Colonic mucosa (tissue), 4 donors: ENCODE data around the gene GRID1. TPM values are rescaled to one million over a fixed set of nuclear protein-coding genes. Genes with fewer than 3 reads are reported as not detected.

Experiments used
- DNase-seq: peaks from one replicate; pipeline ENCODE4 v3.0.0-alpha.2; 2020
- H3K27ac ChIP-seq: fragments of 200-600 bp; one replicate; pipeline ENCODE4 v1.8.0; 2021
- H3K27me3 ChIP-seq: fragments of 200-600 bp; one replicate; pipeline ENCODE4 v1.8.0; 2021
- H3K36me3 ChIP-seq: fragments of 200-600 bp; one replicate; pipeline ENCODE4 v1.8.0; 2021
- H3K4me1 ChIP-seq: fragments of 200-600 bp; one replicate; pipeline ENCODE4 v1.8.0; 2021; ENCODE audit warnings: mild to moderate bottlenecking
- H3K4me3 ChIP-seq: fragments of 200-600 bp; one replicate; pipeline ENCODE4 v1.8.0; 2021
- H3K9ac ChIP-seq, 2 donors: one replicate each; pipeline ENCODE4 v1.7.0; 2013; ENCODE audit warnings: control low read depth in 2 of 2, low read depth in 2 of 2, low read length in 2 of 2
- H3K9me3 ChIP-seq: fragments of 200-600 bp; one replicate; pipeline ENCODE4 v1.8.0; 2021
- intact Hi-C: fragments of 100-400 bp; cut with DNase I; formaldehyde crosslinking; loops from one replicate; pipeline ENCODE4 v1.14.1; 2022
- total RNA-seq, 2 donors: library from RNA; stranded (reverse); fragmentation: NEBNext Ultra II Directional in 1 of 2; extraction: Animal tissue kit (Norgen Biotek cat#: 25700) in 1 of 2; gene quantifications; one replicate each; pipeline ENCODE4 v1.2.1, GENCODE V29; 2021
- TF ChIP-seq, protein P1 (sequence below): fragments of 200-600 bp; IDR thresholded peaks from one replicate; pipeline ENCODE4 v1.8.0; 2022; ENCODE audit warnings: antibody characterized with exemption, mild to moderate bottlenecking
- donor health status: healthy.
- donor health status: DM: no; HTN: no; CAD: no.
- donor health status: DM: no; HTN: no; CAD: no.

GRID1 gene
- total RNA-seq, 2 donors from 2014 or later, result 0.30 to 0.37 TPM

DNA sequence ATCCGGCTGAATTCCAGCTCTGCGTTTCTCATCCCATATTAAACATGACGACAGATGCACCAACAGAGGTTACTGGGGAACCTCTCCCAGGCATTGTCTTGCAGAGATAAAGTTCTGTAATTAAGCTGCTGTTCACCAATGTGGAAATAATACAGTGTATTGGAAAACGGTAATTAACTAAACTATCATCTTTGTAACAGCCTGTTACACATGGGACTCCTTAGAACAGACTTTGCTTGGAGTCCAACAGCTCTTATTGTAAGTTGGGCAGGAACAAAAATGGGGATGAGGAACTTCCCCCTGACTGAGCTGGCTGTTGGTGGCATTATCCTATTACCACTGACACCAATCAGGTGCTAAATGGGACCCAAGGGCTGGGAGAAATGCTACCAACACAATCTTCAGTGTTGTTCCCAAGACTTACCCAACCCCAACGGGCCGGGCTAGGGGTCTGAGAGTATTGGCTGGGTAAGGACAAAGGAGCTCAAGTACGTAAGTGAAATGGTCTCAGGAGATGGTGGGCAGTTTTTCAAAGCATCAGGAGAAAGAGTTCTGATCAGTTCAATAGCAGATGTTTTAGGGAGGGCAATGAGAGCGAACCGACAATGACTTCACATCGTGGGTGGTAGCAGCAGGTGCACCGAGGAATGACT is 759.4 kb downstream of the GRID1 start:
- H3K4me1 ChIP-seq, result no peaks in the 10 kb centered on the region
- H3K36me3 ChIP-seq, result no peaks in the 10 kb centered on the region
- no peak overlapping the region for H3K4me3 ChIP-seq
- no peak for DNase-seq
- H3K9me3 ChIP-seq, result no peaks in the 10 kb centered on the region
- H3K27ac ChIP-seq, result no peak overlapping the region
- H3K27me3 ChIP-seq, result no peaks in the 10 kb centered on the region
- H3K9ac ChIP-seq, result no peak overlapping the region
- TF ChIP-seq, protein P1, sequence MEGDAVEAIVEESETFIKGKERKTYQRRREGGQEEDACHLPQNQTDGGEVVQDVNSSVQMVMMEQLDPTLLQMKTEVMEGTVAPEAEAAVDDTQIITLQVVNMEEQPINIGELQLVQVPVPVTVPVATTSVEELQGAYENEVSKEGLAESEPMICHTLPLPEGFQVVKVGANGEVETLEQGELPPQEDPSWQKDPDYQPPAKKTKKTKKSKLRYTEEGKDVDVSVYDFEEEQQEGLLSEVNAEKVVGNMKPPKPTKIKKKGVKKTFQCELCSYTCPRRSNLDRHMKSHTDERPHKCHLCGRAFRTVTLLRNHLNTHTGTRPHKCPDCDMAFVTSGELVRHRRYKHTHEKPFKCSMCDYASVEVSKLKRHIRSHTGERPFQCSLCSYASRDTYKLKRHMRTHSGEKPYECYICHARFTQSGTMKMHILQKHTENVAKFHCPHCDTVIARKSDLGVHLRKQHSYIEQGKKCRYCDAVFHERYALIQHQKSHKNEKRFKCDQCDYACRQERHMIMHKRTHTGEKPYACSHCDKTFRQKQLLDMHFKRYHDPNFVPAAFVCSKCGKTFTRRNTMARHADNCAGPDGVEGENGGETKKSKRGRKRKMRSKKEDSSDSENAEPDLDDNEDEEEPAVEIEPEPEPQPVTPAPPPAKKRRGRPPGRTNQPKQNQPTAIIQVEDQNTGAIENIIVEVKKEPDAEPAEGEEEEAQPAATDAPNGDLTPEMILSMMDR, result no peak
- intact Hi-C loops, result no loop called here

GRCh38 chr10:85606401-85606800 is 760.2 kb downstream of the GRID1 start:
- intact Hi-C loops, result no loop called here

DNA sequence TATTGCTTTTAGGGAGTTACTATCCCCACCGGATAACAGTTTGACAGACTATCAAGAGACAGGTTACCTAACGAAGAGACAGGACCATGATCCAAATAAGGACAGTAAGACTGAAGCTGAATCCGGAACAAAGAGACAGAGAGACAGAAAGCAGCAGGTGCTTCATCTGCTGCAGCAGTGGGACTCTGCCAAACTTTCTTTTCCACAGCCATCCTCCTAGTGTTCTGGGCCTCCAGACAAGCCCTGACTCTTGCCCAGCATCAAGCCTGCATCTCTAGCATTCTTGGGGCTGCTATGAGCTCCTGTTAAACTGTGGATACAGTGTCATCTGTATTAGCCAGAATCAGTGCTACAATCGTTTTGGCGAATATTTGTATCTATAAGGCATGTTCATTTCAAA is 761.7 kb downstream of the GRID1 start:
- intact Hi-C loops, result no loop called here
- no peaks in the 10 kb centered on the region for H3K27me3 ChIP-seq
- no peak overlapping the region for H3K9ac ChIP-seq
- DNase-seq, result no peak
- TF ChIP-seq, protein P1, result no peak
- H3K4me3 ChIP-seq, result no peak overlapping the region
- H3K36me3 ChIP-seq, result no peaks in the 10 kb centered on the region
- H3K27ac ChIP-seq, result no peak overlapping the region
- H3K9me3 ChIP-seq, result no peaks in the 10 kb centered on the region
- no peaks in the 10 kb centered on the region for H3K4me1 ChIP-seq

More at GRCh38 chr10:85606401-85606800, 760.2 kb downstream of the GRID1 start:
- H3K36me3 ChIP-seq, result no peaks in the 10 kb centered on the region
- DNase-seq, result no peak
- no peaks in the 10 kb centered on the region for H3K4me1 ChIP-seq
- H3K27ac ChIP-seq, result no peak overlapping the region
- H3K4me3 ChIP-seq, result no peak overlapping the region
- no peak overlapping the region for H3K9ac ChIP-seq
- no peaks in the 10 kb centered on the region for H3K27me3 ChIP-seq
- H3K9me3 ChIP-seq, result no peaks in the 10 kb centered on the region
- TF ChIP-seq, protein P1, result no peak

- no peaks in the 10 kb centered on the region for H3K4me1 ChIP-seq
- no peaks in the 10 kb centered on the region for H3K36me3 ChIP-seq
- DNase-seq, result peak; percentile 6
- intact Hi-C loops, result no loop called here
- no peak overlapping the region for H3K27ac ChIP-seq
- H3K4me3 ChIP-seq, result no peak overlapping the region
- no peak overlapping the region for H3K9ac ChIP-seq
- TF ChIP-seq, protein P1, result no peak
- no peaks in the 10 kb centered on the region for H3K27me3 ChIP-seq
- no peaks in the 10 kb centered on the region for H3K9me3 ChIP-seq
Observed at GRCh38 chr10:85604136-85604725, 762.4 kb downstream of the GRID1 start.

DNA sequence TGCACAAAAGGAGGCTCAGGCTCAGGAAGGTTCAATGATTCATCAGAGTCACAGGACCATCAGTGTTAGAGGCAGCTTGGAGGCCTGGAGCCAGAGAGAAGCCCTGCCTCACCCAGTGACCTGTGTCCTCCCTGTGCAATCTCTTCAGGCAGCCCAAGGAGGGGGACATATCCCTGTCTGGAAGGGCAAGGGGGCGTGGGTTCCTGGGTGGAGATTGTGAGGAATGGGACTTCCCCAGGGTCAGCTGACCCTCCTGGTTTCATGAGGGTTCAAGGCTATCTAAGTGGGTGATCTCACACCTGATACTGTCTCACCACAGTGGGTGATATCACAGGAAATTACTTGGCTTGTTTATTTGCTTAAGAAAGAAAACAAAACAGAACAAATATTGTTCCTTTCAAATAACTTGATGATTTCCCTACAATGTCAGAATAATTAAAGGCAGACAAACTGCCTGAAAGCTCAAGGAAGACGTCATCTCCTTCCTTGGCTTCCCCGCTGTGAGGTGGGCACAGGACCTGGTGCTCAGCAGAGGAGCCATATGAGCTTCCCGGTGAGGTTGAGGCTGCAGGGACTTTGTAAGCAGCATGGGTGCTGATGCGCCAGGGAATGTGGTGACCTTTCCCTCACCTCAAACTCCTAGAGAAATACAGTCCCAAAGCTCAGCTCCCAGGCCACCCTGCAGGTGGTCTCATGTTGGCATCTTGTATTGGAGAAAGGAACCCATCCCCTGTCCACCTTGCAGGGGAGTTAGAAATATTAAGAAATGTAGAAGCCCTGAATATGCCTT is 763.2 kb downstream of the GRID1 start:
- intact Hi-C loops, result no loop called here
- Histone ChIP-seq H3K27ac (no peak overlapping the region), H3K27me3 (no peaks in the 10 kb centered on the region), H3K9ac (no peak overlapping the region), H3K9me3 (no peaks in the 10 kb centered on the region), H3K36me3 (no peaks in the 10 kb centered on the region), H3K4me3 (no peak overlapping the region), H3K4me1 (no peaks in the 10 kb centered on the region)
- peak; percentile 4 for DNase-seq
- TF ChIP-seq, protein P1, result no peak
